NCI-H526 (cell line): ENCODE measurements around the gene AP3S2.
"Not testable (repeated sequence)": the region's sequence is repeated elsewhere in the genome, so short reads cannot be mapped to it uniquely, and the experiment has no call there.

Experiments
- DNase-seq, 2 experiments: peaks; one replicate each; lab custom pipeline; 2025; lab: John Stamatoyannopoulos, UW

AP3S2 gene

DNA sequence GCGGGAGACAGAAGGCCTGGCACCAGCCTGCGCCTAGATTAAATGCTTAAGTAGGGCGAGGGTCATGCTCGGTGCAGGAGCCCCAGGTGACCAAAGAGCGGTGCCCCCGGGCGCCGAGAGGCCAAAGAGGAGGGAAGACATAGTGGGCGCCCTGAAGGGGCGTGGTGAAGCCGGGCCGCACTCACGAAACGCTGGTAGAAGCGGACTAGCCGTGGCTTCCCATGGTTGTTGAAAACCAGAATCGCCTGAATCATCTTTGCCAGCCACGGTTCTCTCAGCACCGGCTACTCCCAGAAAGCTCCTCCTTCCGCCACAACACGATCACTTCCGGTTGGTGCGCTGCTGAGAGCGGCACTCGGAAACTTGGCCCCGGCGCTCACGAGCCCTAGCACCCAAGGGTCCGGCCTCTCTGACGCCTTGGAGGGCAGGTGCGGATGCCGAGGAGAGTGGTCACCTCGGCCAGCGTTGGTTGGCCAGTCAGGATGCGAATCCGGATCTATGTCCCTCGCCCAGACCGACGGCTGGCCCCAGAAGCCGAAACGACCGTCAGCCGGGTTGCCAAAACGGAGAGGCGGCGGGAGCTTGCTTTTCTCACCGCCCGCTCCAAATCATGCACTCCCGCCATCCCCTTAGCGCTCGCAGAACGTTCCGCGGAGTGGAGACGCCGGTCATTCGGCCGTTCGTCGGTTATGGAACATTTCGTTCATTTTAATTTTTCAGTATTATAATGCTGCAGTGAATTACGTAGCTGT, at the start of gene AP3S2:
AP3S2 (minus strand) TSS at position 299 of the 752 bp plus-strand sequence; CDS start at position 254, 45 bp downstream.
- peak; percentile 92 to 96 for DNase-seq

DNA sequence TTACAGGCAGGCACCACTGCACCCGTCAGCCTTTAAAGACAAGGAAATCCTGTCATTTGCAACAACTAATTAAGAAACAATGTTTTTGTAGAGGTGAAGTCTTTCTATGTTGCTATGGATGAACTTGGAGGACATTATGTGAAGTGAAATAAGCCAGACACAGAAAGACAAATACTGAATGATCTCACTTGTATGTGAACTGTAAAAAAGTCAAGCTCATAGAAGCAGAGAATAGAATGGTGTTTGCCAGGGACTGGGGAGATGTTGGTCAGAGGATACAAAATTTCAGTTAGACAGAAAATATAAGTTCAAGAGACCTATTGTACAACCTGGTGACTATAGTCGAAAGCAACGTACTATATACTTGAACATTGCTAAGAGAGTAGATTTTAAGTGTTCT, 46.1 kb upstream of the AP3S2 start:
- no peak for DNase-seq

DNA sequence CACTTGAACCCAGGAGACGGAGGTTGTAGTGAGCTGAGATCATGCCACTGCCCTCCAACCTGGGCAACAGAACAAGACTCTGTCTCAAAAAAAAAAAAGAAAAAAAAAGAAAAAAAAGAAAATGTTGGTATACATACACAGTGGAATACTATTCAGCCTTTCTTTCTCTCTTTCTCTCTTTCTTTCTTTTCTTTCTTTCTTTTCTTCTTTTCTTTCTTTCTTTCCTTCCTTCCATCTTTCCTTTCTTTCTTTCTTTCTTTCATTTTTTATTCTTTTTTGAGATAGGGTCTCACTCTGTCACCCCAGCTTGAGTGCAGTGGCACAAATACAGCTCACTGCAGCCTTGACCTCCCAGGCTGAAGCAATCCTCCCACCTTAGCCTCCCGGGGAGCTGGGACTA, 45.6 kb upstream of the AP3S2 start:
- DNase-seq = not testable (repeated sequence)

DNA sequence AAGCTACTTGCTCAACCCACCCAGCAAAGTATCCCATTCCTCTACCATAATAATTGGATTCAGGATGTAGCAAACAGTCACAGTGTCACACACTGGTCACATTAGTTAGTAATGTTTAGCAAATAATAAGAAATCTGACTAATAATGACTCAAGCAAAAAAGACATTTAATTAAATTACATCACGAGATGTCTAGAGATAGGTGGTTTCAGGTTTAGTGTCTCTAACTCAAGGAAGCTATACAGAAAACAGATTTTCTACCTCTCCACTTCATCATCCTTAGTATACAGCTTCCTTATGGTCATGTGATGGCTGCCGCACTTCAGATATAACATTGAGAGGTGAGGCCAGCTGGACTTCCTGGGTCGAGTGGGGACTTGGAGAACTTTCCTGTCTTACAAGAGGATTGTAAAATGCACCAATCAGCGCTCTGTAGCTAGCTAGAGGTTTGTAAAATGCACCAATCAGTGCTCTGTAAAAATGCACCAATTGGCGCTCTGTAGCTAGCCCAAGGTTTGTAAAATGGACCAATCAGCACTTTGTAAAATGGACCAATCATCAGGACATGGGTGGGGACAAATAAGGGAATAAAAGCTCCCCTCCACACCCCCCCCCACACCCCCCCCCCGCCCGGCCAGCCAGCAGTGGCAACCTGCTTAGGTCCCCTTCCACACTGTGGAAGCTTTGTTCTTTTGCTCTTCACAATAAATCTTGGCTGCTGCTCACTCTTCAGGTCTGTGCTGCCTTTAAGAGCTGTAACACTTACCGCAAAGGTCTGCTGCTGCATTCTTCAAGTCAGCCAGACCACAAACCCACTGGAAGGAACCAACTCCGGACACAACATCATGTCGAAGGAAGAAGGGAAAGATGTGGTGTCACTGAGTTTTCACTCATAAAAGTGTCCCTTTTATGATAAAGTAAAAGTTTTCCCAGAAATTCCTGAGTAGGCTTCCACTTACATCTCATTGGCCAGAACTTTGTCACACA, 43.9 kb upstream of the AP3S2 start:
- DNase-seq = no peak

DNA sequence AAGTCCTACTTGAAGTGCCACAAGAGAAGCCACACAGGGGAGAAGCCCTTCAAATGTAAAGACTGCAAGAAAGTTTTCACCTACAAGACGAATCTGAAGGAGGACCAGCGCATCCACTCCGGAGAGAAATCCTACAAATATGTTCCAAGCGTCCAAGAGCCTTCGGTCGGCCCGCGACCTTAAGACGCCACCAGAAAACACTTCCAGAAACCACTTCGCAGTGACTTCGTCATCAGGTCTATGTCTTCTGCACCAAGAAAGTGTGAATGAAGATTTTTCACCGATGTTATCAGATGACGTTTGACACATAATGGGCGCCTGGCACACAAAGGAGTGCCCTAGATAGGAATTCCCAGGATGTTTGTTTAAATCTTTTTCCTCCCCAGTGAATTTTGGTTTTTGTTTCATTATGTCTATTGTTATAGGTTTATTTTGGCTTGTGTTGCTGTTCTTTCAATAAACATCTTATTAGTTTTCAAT, 43.0 kb upstream of the AP3S2 start:
- DNase-seq = no peak

DNA sequence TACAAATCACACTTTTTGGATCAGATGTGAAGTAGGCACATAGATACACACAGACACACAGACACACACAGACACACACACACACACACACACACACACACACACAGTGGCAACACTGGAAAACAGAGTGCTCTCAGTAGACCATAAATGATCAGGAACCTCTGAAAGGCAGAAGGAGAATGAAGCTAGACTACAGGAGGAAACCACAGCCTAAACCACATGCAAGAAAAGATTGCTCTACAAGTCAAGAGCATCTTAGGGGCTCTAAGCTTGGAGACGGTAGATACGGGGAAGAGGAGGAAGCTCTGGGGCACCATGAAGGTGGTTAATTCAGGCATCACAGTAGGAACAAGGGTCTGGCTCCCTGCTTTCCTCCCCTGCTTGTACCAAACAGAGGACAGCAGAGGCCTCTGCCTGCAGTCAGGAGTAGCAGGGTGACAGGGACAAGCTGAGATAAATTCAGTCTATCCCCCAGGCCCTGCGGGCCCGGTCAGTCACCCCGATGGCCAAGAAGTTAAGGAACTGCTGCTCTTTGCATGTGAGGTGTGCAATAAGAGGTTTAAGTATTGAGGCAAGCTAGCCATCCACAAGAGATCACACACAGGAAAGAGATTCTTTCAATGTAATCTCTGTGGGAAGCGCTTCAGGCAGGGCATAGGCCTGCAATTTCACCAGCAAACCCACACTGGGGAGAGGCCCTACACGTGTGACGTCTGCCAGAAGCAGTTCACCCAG, 42.4 kb upstream of the AP3S2 start:
- DNase-seq = no peak

DNA sequence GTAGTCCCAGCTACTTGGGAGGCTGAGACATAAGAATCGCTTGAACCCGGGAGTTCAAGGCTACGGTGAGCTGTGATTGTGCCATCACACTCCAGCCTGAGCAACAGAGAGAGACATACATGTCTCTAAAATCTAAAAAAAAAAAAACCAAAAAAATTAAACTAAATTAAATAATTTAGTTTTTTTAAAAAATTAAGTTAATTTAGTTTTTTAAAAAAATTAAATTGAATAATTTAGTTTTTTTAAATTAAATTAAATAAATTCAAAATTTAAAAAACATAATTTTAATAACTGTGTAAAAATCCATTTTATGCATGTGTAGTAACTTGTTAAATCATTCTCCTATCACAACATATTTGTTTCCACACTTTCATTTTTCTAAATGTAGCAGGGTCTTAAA, 39.1 kb upstream of the AP3S2 start:
- no peak for DNase-seq

DNA sequence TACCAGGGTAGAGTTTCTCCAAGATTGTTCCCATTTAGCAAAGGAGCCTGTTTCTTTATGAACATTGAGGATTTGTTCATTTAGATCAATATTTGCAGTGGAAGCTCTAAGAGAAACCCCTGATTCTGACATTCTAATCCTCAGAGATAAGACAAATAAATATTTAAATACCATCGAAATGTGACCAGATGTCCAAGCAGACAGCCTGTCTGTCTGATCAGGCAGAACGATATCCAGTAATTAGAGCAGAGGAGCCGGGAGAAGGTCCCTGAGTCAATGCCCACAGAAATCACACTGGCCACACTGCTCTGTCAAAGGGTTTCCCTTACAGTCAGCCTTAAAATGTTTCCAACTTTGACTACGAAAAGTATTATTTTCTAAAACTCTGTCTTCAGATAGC, 34.6 kb upstream of the AP3S2 start:
- DNase-seq = peak in 1 of 2 experiments; percentile 3

DNA sequence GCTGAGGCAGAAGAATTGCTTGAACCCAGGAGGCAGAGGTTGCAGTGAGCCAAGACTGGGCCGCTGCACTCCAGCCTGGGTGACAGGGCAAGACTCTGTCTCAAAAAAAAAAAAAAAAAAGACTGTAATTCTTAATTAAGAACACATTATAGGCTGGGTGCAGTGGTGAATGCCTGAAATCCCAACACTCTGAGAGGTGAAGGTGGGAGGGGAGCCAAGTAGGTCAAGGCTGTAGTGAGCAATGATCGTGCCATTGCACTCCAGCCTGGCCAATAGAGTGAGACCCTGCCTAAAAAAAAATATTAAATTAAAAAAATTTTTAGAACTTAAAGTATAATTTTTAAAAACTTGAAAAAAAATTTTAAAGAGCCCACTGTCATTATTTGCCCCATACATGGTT, 32.4 kb upstream of the AP3S2 start:
- no peak for DNase-seq

DNA sequence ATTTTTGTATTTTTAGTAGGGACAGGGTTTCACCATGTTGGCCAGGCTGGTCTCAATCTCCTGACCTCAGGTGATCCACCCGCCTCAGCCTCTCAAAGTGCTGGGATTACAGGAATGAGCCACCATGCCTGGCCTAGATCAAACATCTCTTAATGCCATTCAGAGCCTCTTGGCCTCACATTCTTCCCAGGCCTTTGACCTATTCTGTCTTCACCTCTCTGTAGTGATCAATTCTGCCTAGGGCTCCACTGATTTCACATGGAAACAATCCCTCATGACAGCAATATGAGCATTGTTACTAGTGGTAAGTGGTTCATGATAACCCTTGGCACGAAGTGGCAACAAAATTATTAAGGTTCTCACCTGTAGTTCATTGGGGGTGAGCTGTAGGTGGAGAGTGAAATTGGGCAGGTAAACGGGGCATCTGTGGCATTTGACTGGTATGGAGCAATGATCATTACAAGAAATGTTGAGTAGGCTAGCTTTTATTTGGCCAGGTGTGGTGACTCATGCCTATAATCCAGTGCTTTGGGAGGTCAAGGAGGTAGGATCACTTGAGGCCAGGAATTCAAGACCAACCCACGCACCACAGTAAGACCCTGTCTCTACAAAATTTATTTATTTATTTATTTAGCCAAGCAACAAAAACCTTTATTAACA, 23.8 kb upstream of the AP3S2 start:
- no peak for DNase-seq

DNA sequence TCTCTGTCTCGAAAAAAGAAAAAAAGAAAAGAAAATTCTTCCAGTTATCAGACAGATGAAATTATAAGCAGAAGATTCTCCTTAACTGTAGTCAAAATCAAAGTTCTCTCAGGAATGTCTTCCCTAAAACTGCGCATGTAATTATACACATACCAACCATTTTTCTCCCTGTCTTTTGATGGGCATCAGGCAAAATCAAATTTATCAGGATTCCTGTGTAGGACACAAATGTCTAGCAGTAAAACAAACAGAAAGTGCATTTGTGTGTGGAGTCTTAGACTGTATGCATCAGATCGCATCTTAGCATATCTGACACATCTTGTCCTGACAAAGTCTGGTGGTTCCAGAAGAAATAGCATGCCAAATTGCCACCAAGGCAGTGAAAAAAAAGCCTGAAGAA, 22.9 kb upstream of the AP3S2 start:
- DNase-seq = no peak

DNA sequence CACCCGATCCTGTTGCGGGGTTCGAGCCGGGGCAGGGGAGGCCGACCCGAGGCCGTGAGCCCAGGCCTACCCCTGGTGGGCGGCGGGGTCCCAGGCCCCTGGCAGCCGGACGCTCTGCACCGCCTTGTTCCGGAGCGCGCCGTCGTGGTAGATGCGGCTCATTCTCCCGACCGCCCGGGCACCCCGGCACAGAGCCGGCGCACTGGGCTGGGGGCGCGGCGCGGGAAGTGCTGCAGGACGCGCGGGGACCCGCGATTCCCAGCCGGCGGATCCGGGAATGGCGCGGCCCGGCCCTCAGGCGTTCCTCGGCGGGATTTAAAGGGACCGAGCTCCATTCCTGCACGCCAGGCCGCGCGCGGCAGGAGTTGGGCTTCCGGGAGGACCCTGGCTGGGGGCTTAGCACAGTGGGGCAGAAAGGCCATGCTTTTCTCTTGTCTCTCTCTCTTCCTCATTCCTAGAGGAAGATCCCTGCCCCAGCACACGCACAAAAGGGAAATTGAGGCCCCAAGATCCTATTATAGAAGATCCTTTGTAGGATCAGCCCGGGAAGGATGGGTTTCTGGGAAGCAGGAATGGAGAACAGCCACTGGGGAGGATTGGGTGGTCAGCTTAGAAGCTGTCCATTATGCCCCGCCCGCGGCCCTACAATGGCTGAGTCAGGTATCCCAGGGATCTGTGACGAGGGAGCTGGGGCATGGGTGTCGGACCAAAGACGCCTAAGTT, 19.0 kb upstream of the AP3S2 start, which contains the start of gene ARPIN:
ARPIN (minus strand) TSS at position 279 of the 723 bp plus-strand sequence; CDS start at position 162, 117 bp downstream.
- DNase-seq = peak in 1 of 2 experiments; percentile 76

DNA sequence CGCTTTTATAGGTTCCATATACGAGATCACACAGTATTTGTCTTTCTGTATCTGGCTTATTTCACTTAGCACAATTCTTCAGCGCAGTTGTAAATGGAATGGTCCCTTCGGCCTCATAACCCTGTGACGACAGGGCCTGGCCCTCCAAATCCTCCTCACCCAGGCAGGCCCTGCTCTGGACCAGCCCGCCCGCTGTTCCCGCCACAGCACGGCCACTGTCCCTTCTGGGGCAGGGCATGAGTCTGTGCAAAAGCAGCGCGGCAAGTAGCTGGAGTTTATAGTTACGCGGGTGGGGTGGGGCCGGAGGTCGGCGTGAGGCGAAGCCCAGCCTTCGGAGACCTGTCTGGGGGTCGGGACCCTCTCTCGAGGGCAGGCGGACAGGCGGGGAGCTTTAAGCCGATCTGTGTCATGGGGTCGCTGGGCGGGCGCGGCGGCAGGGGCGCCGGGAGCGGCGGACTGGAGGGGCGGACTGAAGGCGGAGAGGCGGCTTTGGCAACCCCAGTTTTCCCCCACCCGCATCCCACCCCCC, 18.4 kb upstream of the AP3S2 start:
- DNase-seq = peak in 1 of 2 experiments; percentile 48

DNA sequence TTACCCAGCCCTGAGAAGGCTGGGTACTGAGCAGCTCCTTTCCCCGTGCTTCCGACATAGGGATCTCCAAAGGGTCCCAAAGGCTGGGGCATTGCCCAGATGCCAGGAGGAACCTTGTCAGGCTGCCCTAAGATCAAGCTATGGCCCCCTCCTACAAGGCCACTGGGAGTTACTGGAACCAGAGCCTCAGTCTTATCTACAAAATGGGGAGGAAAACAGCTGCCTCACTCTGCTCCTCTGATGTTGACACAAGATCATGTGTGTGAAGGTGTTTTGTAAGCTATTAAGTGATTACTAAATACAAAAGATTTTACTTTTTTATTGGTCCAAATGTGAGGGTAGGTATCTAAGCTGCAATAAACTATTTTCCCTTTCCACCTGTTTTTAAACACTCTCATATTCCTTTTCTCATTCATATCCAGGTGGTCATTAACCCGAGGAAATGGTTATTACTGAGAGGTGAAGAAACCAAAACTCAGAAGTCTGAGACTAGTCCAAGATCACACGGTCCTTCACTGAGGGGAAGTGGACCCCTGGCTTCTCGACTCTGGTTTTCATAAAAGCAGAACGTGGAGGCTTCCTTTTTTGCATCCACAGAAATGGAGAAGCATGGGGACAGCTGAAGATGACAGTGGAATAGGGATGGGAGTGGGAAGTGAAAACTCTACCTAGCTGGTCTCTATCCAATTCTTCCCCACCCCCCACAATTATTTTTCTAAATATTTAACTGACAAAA, 17.3 kb upstream of the AP3S2 start:
- no peak for DNase-seq

DNA sequence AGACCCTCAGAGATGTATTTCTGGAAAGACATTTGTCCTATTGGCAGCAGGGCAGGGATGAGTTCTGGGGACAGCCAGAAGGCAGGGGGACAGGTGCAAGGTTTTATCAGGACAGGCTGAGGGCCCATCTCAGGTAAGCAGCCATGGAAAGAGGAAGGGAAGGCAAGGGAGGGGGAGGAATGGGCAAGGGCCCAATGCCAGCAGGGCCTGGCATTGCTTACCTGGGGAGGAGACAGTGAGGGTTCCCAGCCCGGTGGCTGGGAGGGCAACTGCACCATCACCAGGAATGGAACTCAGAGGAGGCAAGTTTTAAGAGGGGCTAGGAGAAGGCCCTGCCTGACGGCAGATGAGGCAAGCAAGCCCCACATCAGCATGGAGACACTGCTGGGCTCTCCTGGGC, 15.8 kb upstream of the AP3S2 start:
- no peak for DNase-seq

DNA sequence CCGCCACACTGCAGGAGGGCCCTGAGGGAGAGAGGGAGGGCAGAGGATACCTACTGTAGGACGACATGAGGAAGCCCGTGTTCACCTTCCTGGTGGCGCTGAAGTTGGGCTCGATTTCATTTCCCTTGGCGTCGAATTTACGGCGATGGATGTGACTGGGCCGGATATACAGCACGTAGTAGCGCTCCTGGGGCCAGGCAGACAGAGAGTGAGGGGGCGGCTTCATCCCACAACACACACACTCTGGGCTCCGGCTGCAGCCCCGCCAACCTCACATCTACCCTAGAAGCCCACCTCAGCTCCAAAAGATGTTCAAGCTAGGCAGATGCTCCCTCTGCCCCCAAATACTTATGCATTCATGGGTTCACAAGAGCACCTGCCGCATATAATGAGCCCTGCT, 14.4 kb upstream of the AP3S2 start:
- DNase-seq = no peak

DNA sequence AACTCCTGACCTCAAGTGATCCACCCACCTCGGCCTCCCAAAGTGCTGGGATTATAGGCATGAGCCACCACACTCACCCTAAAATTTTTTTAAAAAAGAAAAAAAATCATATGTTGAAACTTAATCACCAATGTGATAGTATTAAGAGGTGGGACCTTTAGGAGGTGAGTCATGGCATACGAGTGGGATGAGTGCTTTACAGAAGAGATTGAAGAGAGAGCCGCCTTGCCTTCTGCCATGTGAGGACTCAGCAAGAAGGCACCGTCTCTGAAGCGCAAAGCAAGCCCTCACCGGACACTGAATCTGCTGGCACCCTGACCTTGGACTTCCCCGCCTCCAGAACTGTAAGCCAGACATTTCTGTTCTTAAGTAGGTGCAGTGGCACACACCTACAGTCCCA, 13.5 kb upstream of the AP3S2 start:
- DNase-seq = no peak

DNA sequence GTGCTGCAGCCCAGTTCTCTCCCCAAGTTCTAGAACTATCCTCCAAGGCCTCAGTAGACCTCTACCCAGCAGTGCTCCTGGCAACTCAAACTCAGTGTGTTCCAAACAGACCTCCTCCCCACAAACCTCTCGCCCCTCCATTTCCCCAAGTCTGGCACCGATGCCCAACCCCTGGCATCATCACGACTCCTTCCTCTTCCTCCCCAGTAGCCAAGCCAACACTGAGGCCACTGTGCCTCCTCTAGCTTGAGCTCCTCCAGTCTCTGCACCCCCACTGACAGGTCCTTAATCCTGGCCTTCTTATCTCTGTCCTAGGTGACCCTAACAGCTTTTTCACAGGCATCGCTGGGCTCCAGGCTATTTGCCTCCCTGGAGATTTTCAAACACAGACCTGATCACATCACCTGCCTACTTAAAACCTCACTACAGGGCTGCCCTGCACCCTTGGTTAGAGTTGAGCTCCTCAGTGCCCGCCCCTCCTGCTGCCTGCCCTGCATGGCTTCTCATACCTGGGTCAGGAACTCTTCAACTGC, 12.1 kb upstream of the AP3S2 start:
- DNase-seq = no peak

DNA sequence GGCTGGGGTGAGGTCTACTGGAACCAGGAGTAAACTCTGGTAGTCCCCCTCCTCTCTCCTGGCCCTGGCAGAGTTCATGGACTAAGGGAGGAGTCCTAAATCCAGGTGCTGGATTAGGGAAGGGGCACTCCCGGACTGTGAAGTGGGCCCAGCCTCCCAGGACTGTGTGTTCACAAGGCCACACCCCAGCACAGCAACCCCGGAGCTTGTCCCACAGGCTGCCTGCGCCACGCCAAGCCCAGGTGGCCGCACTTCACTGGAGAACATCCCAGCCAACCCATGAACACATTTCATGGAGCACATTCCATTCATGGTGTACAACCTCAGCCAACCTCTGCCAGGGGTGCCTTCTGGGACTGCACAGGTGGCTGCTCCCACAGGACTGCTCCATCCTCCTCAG, 10.7 kb upstream of the AP3S2 start:
- DNase-seq = no peak

DNA sequence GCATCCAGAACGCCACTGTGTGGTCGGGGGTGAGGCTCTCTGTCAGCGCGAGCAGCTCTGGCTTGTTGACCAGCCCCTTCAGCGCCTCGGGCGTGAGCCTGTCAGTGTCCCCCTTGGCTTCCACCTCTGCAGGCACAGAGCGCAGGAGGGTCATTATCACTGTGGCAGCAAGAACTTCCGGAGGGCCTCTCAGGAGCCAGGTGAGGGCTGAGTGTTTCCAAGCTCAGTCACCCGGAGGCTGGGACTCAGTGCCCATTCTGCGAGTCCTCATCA, 10.0 kb upstream of the AP3S2 start:
- no peak for DNase-seq
